Bronchial epithelial cell (primary cell): ENCODE results near the gene CERT1. TPM values are rescaled to one million over a fixed set of nuclear protein-coding genes. Genes with fewer than 3 reads are reported as not detected.

Experiments used
- DNase-seq: peaks from one replicate; pipeline ENCODE4 v3.0.0-alpha.2; 2010; ENCODE audit warnings: low read depth
- FAIRE-seq: peaks from 2 replicates; lab custom pipeline; 2011; peaks lifted over from hg19 to GRCh38; lab: Jason Lieb, UNC
- H3K27me3 ChIP-seq: 2 replicates; pipeline ENCODE4 v1.5.1; 2011; ENCODE audit warnings: low read length; ENCODE audit not compliant: control insufficient read depth, insufficient read depth
- H3K36me3 ChIP-seq: 2 replicates; pipeline ENCODE4 v1.5.1; 2011; ENCODE audit warnings: low read length; ENCODE audit not compliant: control insufficient read depth, insufficient read depth
- H3K4me3 ChIP-seq: 2 replicates; pipeline ENCODE4 v1.5.1; 2011; ENCODE audit warnings: mild to moderate bottlenecking, low read depth, low read length, control low read depth
- total RNA-seq: library from RNA; depleted of rRNA; stranded (reverse); fragments of >200 nt; gene quantifications from 2 replicates; pipeline ENCODE4 v1.2.1, GENCODE V29; 2014
- TF ChIP-seq, protein P1 (sequence below): IDR thresholded peaks from 2 replicates; pipeline ENCODE4 v1.5.1; 2011; ENCODE audit warnings: mild to moderate bottlenecking, moderate library complexity, low read length, control low read depth, inconsistent platforms; ENCODE audit not compliant: insufficient read depth, severe bottlenecking

CERT1 gene
- total RNA-seq, 1 donor from 2014 or later, result 20.5 TPM

DNA sequence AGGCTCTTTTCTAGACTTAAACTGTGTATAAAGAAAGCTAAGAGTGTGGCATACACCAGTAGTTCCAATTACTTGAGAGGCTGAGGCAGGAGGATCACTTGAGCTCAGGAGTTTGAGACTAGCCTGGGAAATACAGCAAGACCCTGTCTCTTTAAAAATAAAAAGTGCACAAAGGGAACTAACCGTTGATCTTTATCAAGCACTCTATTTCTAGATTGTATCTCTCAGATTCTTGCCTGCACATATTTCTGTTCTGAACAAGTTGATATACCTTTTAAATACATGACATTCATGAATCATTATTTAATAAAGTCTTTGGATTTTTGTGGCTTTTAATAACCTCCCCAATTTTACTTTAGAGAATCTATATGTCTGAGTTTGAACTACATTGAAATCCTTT is 127.2 kb downstream of the CERT1 start:
- no peak for DNase-seq
- FAIRE-seq, result no peak
- Histone ChIP-seq H3K4me3 (no peak overlapping the region), H3K36me3 (peaks cover 4% of the 10 kb centered on the region), H3K27me3 (no peaks in the 10 kb centered on the region)
- TF ChIP-seq, protein P1, sequence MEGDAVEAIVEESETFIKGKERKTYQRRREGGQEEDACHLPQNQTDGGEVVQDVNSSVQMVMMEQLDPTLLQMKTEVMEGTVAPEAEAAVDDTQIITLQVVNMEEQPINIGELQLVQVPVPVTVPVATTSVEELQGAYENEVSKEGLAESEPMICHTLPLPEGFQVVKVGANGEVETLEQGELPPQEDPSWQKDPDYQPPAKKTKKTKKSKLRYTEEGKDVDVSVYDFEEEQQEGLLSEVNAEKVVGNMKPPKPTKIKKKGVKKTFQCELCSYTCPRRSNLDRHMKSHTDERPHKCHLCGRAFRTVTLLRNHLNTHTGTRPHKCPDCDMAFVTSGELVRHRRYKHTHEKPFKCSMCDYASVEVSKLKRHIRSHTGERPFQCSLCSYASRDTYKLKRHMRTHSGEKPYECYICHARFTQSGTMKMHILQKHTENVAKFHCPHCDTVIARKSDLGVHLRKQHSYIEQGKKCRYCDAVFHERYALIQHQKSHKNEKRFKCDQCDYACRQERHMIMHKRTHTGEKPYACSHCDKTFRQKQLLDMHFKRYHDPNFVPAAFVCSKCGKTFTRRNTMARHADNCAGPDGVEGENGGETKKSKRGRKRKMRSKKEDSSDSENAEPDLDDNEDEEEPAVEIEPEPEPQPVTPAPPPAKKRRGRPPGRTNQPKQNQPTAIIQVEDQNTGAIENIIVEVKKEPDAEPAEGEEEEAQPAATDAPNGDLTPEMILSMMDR, result no peak

DNA sequence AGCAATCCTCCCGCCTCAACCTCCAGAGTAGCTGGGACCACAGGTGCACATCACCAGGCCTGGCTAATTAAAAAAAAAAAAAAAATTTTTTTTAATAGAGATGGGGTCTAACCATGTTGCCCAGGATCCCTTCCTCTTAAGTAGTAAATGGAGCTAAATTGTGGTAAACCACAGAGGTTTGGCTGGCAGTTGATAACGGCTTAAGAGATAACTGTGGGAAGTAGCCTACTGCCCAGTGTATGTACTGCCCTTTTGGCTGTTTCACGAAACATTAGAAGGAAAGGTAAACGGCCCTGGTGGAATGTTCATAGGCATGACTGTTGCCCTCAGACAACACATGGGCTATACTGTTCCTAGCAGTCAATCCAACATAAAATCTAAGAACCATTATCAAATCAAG is 130.0 kb downstream of the CERT1 start:
- TF ChIP-seq, protein P1, result no peak
- no peak for FAIRE-seq
- Histone ChIP-seq H3K36me3 (peaks cover 2% of the 10 kb centered on the region), H3K27me3 (no peaks in the 10 kb centered on the region), H3K4me3 (no peak overlapping the region)
- no peak for DNase-seq

DNA sequence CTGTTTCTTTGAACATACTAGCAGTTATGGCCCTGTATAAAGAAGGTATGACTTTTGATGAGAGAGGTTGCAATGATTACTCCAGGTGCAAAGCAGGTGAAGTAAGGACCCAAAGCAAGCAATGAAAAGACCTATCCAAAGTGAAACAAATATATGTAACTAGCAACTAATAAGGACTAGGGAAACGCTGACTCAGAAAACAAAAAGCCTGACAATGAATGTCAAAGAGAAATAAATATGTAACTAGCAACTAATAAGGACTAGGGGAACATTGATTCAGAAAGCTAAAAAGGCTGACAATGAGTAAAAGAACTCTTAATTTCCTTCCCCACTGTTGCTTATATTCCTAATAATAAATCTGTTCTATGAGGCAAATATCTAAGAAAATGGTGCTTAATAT is 131.3 kb downstream of the CERT1 start:
- FAIRE-seq (no peak), DNase-seq (no peak)
- Histone ChIP-seq H3K27me3 (no peaks in the 10 kb centered on the region), H3K4me3 (no peak overlapping the region), H3K36me3 (peaks cover 2% of the 10 kb centered on the region)
- TF ChIP-seq, protein P1, result no peak

DNA sequence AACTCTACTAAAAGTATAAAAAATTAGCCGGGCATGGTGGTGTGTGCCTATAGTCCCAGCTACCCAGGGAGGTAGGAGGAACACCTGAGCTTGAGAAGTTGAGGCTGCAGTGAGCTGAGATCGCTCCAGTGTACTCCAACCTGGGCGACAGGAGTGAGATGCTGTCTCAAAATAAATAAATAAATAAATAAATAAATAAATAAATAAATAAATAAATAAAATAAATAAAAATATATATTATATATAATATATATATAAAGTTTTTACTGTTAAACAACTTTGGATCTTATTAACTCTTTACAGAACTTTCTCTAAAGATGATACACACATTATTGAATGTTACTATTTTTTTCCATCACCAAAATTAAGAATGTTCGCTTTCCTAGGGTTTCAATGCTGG is 136.0 kb downstream of the CERT1 start:
- Histone ChIP-seq H3K36me3 (no peaks in the 10 kb centered on the region), H3K4me3 (no peak overlapping the region), H3K27me3 (no peaks in the 10 kb centered on the region)
- TF ChIP-seq, protein P1, result no peak
- FAIRE-seq (no peak), DNase-seq (no peak)

DNA sequence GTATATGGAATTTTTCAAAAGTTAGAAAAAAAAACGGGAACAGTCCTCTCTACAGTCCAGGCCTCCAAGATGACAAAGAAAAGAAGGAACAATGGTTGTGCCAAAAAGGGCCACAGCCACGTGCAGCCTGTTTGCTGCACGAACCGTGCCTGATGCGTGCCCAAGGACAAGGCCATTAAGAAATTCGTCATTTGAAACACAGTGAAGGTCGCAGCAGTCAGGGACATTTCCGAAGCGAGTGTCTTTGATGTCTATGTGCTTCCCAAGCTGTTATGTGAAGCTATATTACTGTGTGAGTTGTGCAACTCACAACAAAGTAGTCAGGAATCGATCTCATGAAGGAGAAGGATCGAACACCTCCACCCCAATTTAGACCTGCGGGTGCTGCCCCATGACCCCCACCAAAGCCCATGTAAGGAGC is 137.0 kb downstream of the CERT1 start:
- H3K27me3 ChIP-seq, result no peaks in the 10 kb centered on the region
- no peak for DNase-seq
- H3K36me3 ChIP-seq, result no peaks in the 10 kb centered on the region
- no peak for FAIRE-seq
- TF ChIP-seq, protein P1, result no peak
- H3K4me3 ChIP-seq, result no peak overlapping the region

DNA sequence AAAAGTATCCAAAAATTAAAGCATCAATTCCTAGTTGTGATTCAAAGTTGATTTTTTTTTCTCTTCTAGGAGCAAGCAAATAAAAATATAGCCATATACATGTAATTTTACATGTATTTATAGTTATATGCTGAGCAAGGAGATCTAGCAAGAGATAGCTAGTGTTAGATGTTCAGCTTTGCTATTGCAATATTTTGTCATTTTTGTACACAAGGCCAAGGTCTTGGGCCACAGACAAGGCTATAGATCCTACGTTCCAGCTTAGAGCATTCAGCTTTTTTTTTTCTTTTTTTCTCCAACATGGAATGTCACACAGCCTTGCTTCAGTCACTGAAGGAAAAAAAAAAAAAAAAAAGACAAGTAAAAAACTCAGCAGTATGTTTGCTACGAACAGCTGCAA is 137.6 kb downstream of the CERT1 start:
- DNase-seq (no peak), FAIRE-seq (no peak)
- TF ChIP-seq, protein P1, result no peak
- Histone ChIP-seq H3K27me3 (no peaks in the 10 kb centered on the region), H3K4me3 (no peak overlapping the region), H3K36me3 (no peaks in the 10 kb centered on the region)
